ENCODE data around the gene WWOX.

Gene WWOX

DNA sequence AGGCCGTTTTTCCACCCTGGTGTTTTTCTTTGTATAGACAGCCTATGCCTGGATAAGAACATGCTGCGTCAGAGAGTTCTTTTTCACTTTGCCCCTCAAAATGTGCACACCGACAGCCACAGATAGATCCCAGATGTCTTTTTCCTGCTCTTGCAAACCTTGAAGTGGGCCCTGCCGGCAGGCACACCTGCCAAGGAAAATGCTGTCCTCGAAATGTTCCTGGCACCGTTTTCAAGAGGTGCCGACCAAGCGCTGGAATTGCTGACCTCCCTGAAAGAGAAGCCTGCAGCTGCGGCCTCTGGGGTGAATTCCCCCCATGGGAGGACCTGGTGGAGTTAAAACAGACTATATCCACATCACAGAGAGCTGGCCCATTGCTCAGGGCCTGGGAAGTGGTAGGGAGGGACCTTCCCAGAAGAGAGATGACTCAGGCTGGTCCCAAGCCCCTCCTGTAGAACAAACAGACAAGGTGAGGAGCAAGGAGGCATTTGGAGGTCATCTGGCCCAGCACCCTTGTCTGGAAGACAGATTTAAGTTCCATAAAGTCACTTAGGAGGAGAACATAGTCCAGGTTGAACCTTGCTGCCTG lies 833.0 kb downstream of the WWOX start:
- DNase-seq = peak; percentile 54

DNA sequence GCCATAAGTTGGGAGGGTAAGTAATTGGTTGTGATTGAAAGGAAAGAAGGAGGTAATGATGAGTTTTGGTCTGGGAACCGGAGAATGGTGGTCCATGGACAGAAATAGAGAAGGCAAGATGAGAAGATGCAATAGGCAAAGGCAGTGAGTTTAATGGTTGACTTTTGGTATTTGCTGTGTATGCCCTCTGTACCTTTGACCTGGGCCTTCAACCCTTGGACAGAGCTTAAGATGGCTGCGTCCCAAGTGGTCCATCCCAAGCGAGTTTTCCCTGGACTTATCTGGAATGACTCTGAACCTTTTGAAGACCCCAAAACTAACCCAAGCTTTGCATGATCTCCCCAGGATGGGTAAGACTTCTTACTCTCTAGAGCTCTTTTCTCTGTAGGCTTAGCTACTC lies 836.6 kb downstream of the WWOX start:
- DNase-seq = no peak

DNA sequence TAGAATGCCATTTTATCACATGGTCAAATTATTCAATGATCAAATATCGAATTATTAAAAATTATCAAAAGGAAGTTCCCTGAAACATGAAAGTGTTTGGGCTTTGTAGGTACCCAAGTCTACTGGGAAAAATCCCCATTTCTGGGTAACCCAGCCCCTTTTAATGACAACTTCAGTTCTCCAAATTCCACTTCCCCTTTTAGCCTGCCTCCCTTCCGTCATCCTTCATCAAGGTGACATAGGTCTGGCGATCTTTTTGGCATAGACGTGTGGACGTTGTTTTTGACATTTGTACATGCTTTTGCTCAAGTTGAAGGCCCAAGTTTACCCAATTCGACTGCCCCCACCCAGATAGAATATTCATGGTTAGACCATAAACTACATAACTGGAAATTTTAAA lies 840.1 kb downstream of the WWOX start:
- DNase-seq = no peak

DNA sequence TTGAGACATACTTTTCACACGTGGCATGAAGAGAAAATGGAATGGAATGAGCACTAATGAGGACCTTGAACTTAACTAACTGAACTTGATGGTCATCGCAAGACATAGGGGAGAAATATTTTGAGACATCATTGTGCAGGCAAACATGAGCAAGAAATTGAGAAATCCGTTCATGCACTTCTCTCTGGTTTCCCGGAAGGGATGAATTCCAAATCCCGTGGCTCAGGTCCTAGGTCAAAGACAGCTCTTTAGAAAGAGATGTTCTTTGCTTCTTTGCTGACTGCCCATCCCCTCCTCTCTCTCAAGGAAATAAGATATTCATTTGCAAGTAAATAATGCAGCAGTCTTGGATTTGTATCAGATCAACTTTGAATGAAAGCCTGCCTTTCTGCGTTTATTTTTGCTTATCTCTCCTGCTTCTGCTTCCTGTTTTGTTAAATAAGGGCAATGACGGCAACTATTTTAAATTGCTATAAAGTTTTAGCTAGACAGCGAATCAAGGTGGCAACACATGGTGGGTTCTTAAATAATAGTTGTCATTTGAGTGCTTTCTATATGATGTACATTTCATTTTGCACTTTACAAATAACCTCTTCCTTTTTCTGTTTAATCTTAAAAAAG lies 843.3 kb downstream of the WWOX start:
- DNase-seq = no peak

DNA sequence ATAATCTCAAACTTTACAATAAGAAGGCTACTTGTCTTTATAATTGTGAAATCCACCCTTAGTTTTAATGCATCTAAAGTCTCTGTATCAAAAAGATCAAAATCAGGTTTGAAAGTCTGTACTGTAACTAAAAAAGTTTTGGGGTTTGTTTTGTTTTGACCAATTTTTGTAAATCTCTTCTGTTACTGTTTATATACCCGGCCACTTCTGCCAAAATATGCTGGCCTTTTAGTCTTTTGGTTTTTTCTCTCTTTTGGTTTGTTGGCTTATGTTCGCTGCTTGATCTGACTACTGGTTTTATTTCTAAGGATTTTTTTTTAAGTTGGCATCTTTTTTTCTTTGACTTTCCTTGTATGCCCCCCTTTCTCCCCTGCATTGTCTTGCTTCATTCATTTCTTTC lies 845.9 kb downstream of the WWOX start:
- no peak for DNase-seq

DNA sequence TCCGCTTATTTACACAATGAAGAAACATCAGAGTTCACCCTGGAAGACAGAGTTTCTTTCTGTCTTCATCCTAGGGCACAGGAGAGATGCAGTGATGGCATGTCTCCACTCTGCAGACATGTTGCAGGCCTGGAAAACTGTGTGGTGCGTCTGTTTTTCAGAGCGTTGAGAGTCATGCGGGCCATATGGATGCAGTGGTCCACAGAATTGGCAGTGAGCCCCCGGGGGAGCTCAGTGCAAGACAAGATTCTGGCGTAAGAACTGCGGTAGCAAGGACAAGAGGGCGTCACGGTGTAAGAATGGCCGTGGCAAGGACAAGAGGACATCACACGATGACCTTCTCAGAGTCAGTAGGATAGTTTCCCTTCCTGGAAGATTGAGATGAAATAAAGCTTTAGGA lies 847.1 kb downstream of the WWOX start:
- no peak for DNase-seq

DNA sequence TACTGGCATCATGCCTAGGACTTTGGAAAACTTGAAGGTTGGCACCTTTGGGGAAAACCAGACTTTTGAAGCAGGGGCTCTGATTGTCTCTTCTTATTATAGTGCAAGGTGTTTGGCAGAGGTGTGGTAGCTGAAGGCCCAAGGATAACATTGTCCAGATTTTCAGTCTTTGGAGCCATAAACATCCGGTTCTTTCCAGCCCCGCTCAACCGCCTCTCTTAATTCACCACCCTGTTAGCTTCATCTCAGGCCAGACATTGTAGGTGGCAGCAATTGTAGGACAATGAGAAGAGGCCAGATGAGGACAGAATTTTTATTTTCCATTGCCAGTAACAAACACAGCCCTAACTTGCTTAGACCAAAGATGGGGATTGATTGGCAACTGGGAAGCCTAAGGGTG lies 851.3 kb downstream of the WWOX start:
- DNase-seq = no peak

DNA sequence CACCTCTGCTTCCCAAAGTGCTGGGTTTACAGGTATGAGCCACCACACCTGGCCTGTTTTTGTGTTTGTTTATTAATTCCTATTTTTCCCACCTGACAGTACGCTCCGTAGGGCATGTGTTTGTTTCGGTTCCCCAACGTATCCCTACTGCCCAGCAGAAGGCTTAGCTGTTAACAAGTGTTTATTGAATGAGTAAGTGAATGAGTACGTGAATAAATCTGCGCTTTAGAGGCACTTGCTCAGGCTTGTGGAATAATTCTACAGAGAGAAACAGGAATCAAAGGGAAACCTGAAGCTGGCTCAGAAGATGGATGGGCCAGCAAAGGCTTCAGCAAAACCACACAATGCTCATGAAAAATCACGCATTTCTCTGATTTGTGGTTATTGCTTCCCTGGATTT lies 853.2 kb downstream of the WWOX start:
- DNase-seq = no peak

DNA sequence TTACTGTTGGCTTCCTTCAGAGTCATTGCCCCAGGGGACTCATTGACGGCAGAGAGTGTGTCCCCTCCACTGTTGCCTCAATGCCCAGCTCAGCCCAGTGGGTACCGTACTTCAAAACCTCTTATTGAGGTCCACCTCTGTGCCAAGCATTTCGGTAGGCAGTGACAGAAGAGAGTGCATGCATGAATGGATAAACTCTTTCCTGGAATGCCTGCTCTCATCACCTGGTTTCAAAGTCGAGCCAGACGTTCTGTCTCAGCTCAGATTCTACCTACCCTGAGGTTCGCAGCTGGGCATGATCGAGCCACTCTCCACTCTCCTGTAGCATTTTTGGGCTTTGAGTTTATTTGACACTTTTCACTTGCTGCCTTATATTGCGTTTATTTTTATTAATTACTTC lies 854.1 kb downstream of the WWOX start:
- DNase-seq = no peak

DNA sequence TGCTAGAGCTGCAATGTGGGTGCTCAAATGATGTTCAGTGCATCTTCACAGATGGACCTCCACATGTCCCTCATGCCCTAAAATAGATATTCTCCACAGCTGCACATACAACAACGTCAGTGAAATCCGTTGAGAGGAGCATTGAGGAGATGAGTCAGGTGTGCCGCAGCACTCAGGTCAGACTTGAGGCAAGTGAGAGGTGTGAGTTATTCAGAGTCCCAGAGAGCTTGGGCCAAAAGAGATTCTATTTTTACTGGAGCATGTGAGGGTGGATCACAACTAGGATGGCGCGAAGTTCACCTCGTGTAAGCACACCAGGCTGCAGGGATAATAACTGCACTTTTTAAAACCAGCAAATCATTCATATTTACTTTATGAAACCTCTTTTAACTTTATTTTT lies 855.8 kb downstream of the WWOX start:
- no peak for DNase-seq

DNA sequence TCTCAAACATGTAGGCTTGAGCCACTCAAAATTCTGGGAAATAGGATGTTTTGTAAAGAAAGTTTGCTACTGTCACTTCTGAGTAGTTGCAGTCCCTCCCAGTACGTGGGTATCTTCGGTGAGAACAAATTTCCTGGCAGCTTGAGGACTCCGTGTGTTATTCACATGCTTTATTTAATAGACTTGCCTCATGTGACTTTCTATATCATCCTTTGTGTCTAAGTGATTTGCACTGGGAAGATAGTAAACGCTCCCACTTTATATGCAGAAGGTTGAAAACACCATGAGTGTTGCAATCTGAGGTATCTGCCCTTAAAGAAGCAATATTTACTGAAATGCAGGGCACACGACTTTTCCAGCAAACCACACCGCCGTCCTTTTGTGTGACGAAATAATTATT lies 857.4 kb downstream of the WWOX start:
- DNase-seq = no peak

DNA sequence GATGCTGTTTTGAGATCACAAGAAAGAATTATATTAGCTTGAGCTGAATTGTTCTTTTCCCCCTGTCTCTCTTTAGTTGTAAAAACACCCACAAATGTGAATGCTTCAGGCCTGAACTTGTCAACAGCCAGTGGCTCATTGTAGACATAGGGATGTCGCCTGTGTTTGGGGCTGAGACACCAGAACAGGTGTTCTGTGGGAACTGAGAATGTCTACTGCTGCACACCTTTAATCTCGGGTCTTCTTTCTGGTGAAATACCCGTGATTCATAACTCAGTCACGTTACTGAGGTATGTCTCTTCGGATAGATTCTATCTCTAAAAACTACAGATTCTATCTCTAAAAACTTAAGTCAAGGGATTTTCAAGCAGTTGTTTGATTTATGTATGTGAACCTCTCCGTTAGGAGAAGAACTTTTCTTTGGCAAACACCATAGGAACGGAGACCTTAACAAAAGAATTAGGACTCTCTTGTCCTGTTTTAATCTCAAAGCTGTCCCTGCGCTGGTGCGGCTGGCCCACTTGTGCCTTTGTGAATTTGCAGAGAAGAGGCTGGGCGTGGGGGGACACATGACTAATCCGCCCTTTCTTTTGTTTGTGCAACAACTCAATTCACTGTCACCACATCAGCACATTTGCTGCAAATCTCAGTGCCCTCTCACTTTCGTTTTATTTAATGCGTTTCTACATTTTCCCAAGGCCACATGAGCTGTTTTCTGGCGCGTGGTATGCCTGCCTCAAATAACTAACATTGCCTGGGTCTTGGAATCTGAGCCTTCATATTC lies 858.1 kb downstream of the WWOX start:
- no peak for DNase-seq

DNA sequence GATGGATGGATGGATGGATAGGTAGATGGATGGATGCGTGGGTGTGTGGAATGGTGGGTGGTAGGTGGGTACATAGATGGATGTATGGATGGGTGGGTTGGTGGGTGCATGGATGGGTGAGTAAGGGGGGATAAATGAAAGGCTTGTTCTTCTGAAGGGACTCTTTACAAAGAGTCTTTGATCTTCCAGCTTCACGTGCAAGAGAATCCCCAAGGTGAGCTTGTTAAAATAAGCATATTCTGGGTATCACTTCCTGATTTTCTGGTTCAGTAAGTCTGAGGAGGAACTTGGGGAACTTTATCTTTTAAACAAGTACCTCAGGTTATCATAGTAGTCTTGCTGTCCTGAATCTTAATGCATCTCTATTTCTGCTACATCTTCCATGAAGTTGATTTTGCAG lies 862.0 kb downstream of the WWOX start:
- no peak for DNase-seq

DNA sequence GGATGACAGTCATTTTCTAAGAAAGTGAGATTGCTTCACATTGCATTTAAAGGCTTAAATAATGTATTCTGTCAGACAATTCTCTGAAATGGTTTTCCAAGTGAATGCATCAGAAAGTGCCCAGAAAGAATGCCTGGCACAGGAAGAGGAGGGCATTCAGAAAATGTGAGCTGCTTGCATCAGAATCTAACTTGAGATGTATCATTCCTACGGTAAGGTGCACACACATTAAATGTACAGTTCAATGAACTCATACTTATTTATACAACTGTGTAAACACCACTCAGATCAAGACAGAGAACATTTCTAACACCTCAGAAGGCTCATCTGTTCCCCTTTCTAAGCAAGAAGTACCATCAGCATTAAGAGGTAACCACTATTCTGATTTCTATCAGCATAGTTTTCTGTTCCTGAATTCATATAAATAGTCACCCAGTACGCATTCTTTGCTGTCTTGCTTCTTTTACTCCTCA lies 863.0 kb downstream of the WWOX start:
- DNase-seq = no peak

DNA sequence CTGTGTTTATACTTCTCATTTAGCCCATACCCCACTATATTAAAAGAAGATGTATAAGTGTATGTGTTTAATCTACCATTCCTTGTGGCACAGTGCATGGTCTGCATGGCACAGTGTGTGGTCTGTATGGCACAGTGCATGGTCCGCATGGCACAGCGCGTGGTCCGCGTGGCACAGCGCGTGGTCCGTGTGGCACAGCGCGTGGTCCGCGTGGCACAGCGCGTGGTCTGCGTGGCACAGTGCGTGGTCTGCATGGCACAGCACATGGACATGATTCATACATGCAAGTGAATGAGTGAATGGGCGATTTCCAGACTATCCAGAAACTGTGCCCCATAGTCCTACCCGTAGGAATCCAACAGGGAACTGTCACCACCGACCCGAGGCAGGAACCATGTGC lies 868.5 kb downstream of the WWOX start:
- DNase-seq = no peak

DNA sequence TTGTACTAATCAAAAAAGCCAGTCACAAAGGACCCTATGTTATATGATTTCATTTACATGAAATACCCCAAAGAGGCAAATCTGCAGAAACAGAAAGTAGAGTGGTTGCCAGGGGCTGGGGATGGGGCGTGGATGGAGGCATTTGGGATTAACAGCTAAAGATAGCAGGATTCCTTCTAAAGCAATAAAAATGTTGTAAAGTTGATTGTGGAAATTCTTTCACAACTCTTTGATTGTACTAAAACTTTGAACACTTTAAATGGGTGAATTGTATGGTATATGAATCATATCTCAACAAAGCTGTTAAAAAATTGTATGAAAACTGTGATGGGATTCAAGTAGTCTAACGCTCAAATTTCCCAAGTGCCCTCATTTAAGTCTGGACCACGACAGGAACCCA lies 870.3 kb downstream of the WWOX start:
- no peak for DNase-seq

DNA sequence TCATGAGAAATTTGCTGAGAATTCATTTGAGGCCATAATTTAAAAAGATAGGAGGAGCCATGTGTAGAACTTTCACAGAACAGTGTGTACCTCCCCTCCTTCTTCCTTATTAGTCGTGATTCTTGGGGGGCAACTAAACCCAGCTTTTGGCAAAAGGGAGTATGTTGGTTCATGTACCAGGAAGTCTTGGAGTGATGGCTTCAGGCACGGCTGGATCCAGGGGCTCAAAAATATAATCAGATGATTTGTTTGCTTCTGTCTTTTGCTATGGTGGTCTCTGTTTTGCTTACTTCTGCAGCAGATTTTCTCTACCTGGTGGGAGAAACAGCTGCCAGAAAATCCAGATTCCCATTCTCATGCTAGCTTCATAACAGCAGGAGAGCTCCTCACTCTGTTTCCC lies 871.2 kb downstream of the WWOX start:
- no peak for DNase-seq

DNA sequence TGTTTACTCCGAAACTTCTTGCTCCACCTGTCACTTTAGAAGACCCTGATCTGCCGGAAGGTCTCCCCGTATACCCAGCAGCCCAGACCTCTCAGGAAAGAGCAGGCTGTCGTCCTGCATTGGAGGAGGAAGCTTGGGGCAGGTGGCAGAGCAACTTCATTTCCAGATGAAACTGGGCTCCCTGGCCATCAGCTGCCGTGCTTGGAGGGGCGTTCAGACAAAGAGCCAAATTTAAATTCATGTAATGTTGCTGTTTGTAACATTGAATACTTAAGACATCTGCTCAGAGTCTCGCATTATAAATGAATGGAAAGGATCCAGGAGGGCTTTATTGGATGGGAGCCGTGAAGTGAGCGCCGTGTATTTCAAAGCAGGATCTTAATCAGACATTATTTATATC lies 872.6 kb downstream of the WWOX start:
- peak; percentile 50 for DNase-seq

DNA sequence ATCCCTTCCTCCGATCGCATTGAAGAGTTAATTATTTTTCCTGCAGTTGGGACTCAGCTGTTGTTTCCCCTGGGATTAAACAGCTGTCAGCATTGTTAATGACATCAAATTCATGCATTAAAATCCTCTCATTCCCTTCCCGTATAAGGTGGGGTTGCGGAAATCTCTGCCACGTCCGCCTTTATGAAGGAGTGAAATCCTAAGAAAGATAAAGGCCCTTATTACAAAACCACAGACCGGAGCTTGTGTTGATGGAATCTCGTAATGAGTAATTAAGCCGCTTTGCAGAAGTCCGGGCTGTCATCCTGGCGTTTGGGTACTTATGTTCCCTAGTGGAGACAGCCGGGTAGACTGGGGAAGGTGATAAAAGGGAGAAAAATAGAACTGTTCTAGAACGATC lies 873.5 kb downstream of the WWOX start:
- peak; percentile 90 for DNase-seq

DNA sequence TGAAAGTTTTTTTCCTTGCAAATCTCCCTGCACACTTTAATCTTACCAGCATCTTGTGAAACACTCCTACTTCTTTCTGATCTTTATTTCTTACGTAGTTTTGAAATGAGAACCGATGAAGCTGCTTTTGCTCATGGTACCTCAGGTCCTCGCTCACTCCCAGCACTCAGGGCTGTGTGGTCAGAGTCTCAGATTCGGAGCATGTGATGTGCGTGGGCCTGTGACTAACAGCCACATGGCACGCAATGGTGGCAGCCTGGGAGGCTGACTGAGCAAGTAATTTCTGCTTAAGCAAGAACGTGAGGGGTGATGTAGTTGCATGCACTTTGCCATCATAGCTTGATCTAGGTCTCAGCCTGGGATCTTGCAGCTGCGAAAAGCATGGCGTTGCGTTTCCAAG lies 876.8 kb downstream of the WWOX start:
- DNase-seq = no peak

DNA sequence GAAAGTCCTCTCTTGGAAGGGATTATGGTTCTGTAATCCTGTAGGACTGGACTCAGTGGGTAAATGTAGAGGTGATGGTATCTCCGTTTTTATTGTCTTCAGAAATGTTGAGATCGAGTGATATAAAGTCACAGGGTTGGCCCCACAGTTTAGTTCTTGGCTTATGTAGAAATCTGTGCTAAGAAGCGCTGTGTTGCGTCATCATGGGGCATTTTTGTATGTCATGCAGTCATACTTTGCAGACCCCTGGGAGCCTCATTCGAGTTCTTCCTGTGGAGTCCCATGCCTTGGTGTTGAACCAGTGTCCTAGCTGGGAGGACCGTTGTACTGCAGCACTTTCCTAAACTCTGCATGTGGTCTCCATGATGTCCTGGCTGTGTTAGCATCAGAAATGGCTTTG lies 881.4 kb downstream of the WWOX start:
- no peak for DNase-seq

DNA sequence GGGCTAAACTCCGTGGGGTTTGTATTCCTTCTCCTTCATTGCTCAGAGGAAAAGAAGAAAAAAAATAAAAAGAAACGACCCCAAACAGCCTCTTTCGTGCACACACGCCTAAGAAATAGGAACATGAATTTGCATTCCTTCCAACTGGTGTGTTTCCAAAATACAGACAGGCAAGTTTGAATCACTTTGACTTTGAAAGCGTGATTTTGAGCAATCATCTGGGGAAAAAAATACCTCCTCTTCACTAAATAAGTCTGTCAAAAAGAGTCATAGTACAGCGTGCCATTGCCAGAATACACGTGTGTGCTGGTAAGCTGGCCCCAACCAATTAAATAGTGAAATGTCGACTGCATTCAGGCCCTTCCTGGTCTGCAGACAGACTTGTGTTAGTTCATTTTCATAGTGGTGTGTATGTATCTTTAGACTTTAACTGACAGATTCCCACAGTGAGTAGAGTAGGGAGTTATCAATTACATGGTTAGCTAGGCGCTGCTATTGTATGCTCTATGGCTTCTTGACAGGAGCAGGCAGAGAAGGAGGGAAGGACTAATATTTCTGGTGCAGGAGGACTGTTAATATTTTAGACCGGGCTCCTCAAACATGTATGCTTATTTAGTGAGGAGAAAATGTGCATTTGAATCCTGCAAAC lies 882.8 kb downstream of the WWOX start:
- DNase-seq = no peak

DNA sequence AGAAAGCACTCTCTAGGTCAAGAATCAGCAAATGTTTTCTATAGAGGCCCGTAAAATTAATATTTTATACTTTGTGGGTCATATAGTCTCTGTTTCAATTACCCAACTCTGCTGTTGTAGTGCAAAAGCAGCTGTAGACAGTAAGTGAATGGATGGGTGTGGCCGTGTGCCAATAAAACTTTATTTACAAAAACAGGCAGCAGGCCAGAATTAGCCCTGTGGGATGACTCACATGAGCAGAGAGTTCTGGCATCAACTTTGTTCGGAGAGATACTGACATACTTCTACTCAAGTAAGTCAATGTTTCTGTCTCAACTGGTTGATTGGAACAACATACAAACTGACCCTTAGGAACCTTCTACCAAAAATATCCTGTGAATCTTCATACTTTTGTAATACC lies 884.9 kb downstream of the WWOX start:
- DNase-seq = no peak

DNA sequence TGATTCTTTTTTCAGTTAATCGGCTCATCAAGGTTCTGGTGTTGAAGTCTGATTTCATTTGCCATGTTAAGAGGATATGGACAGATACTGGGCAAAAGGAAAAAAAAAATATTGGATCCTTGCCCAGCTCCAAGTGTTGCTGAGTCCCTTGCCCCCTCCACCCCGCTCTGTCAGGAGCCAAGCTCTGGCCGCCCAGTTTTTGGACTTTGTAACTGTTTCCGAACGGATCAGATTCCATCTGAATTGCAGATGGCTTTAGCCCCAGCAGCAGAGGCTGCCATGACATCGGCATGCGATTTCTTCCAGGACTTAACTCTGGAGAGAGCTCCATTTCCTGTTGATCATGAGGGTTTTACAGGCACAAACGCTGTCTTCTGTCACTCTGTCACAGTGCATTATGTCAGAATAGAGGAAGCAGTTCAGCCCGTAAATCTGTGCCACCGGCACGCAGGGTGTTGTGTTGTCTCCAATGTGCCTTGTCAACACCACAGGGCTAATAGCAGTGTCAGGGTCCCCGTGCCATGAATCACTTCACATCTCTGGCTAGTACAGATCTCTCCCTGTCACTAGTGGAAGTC lies 885.5 kb downstream of the WWOX start:
- DNase-seq = no peak

Measured in NCI-H524 treated with DMSO at 0.1 percent for 48 hours (cell line).